DND-41 (cell line): ENCODE measurements around the gene ZMYND11.

Source experiments
- ATAC-seq: fragments of 200-7000 bp; cut with Tn5 transposase; 3 replicates; pipeline ENCODE4 v1.9.1; 2021; ENCODE audit warnings: low read depth; ENCODE audit not compliant: insufficient read depth
- DNase-seq: peaks from one replicate; pipeline ENCODE4 v3.0.0-alpha.2; 2020
- H2AFZ ChIP-seq: 2 replicates; pipeline ENCODE4 v1.6.0; 2012; ENCODE audit warnings: low read depth, low read length
- H3K27ac ChIP-seq: 2 replicates; pipeline ENCODE4 v1.5.1; 2012; ENCODE audit warnings: low read length, inconsistent platforms
- H3K27me3 ChIP-seq: fragments of 200-600 bp; sonication (generic); 2 replicates; pipeline ENCODE4 v1.6.0; 2012; ENCODE audit warnings: low read length, mild to moderate bottlenecking, inconsistent platforms; ENCODE audit not compliant: insufficient read depth, poor library complexity
- H3K36me3 ChIP-seq: 2 replicates; pipeline ENCODE4 v1.5.1; 2012; ENCODE audit warnings: low read length, inconsistent platforms; ENCODE audit not compliant: insufficient read depth
- H3K4me1 ChIP-seq: 2 replicates; pipeline ENCODE4 v1.5.1; 2012; ENCODE audit warnings: mild to moderate bottlenecking, low read length; ENCODE audit not compliant: insufficient read depth
- H3K4me2 ChIP-seq: 2 replicates; pipeline ENCODE4 v1.6.0; 2012; ENCODE audit warnings: mild to moderate bottlenecking, moderate library complexity, low read length, inconsistent platforms; ENCODE audit not compliant: insufficient read depth
- H3K4me3 ChIP-seq, 2 experiments: fragments of 200-600 bp in 1 of 2; shearing (Covaris generic) in 1 of 2; 2 replicates each; pipeline ENCODE4 v1.5.1; 2012 to 2016; ENCODE audit warnings: inconsistent platforms in 2 of 2, low read length in 2 of 2, mild to moderate bottlenecking in 2 of 2, low read depth in 1 of 2, moderate library complexity in 1 of 2
- H3K79me2 ChIP-seq: 2 replicates; pipeline ENCODE4 v1.6.0; 2012; ENCODE audit warnings: low read length, inconsistent platforms; ENCODE audit not compliant: insufficient read depth
- H3K9ac ChIP-seq: 2 replicates; pipeline ENCODE4 v1.6.0; 2012; ENCODE audit warnings: low read depth, mild to moderate bottlenecking, inconsistent platforms, low read length, moderate library complexity
- H3K9me3 ChIP-seq: 2 replicates; pipeline ENCODE4 v1.5.1; 2012; ENCODE audit warnings: low read length, moderate library complexity, mild to moderate bottlenecking, inconsistent platforms; ENCODE audit not compliant: insufficient read depth, severe bottlenecking
- H4K20me1 ChIP-seq: 2 replicates; pipeline ENCODE4 v1.6.0; 2012; ENCODE audit warnings: low read length; ENCODE audit not compliant: insufficient read depth
- EZH2 ChIP-seq: IDR thresholded peaks from 3 replicates; pipeline ENCODE4 v1.6.1; 2012; ENCODE audit warnings: borderline replicate concordance, low read depth, mild to moderate bottlenecking, moderate library complexity, low read length, inconsistent platforms; ENCODE audit not compliant: severe bottlenecking
- TF ChIP-seq, protein P1 (sequence below): IDR thresholded peaks from 2 replicates; pipeline ENCODE4 v1.5.1; 2012; ENCODE audit warnings: borderline replicate concordance, low read length, moderate library complexity, mild to moderate bottlenecking; ENCODE audit not compliant: poor library complexity, severe bottlenecking; ENCODE audit errors: extremely low read depth

ZMYND11 gene

DNA sequence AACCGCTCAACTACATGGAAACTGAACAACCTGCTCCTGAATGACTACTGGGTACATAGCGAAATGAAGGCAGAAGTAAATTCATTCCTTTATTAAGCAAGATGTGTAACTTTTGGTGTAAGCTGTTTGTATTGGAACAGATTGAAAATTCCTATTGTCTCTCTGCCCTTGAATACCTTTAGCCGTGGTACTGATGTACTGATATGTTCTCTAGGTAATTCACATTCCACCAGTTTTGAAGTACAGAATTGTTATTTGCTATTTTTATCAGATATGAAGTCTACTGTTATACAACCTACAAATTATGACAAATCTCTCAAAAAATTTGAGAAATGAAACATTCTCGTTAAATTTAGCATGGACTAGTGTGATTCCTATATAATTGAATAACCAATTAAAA, 17.7 kb downstream of the ZMYND11 start:
- no peak overlapping the region for H3K9ac ChIP-seq
- peaks cover 3% of the 10 kb centered on the region for H3K9me3 ChIP-seq
- peaks cover 75% of the 10 kb centered on the region for H3K79me2 ChIP-seq
- H3K4me2 ChIP-seq: no peak overlapping the region
- no peak for ATAC-seq
- H2AFZ ChIP-seq: no peak overlapping the region
- H3K27ac ChIP-seq: no peak overlapping the region
- H4K20me1 ChIP-seq: peaks cover 29% of the 10 kb centered on the region; the same call in 1 of the 2 replicates
- H3K36me3 ChIP-seq: peaks cover 3% of the 10 kb centered on the region; the same call in 1 of the 2 replicates
- no peak overlapping the region for H3K4me3 ChIP-seq
- TF ChIP-seq, protein P1, sequence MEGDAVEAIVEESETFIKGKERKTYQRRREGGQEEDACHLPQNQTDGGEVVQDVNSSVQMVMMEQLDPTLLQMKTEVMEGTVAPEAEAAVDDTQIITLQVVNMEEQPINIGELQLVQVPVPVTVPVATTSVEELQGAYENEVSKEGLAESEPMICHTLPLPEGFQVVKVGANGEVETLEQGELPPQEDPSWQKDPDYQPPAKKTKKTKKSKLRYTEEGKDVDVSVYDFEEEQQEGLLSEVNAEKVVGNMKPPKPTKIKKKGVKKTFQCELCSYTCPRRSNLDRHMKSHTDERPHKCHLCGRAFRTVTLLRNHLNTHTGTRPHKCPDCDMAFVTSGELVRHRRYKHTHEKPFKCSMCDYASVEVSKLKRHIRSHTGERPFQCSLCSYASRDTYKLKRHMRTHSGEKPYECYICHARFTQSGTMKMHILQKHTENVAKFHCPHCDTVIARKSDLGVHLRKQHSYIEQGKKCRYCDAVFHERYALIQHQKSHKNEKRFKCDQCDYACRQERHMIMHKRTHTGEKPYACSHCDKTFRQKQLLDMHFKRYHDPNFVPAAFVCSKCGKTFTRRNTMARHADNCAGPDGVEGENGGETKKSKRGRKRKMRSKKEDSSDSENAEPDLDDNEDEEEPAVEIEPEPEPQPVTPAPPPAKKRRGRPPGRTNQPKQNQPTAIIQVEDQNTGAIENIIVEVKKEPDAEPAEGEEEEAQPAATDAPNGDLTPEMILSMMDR: no peak
- TF ChIP-seq EZH2: no peak
- H3K27me3 ChIP-seq: no peaks in the 10 kb centered on the region
- no peaks in the 10 kb centered on the region for H3K4me1 ChIP-seq
- no peak for DNase-seq

DNA sequence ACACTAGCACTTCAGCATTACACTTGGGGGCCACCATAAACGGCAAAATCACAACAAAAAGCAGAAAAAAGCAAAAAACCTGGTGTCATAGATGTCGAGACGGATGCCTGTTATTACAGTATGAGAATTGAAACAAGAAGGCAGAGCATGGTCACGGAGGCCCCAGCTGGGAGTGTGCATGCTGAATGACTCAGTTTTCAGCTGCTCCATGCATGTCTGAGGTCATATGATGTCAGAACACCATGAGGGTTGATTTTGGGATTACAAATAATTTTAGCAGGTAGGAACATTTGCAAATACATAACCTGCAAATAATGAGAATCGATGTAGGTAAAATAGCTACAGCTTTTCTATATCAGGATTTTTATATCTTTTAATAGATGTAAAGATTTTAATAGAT, 19.1 kb downstream of the ZMYND11 start:
- Histone ChIP-seq H3K36me3 (no peaks in the 10 kb centered on the region), H3K9ac (no peak overlapping the region), H3K79me2 (peaks cover 75% of the 10 kb centered on the region), H3K4me3 (no peak overlapping the region), H3K4me2 (no peak overlapping the region), H4K20me1 (peaks cover 30% of the 10 kb centered on the region; the same call in 1 of the 2 replicates), H3K9me3 (peaks cover 3% of the 10 kb centered on the region), H2AFZ (no peak overlapping the region), H3K4me1 (no peaks in the 10 kb centered on the region), H3K27ac (no peak overlapping the region), H3K27me3 (no peaks in the 10 kb centered on the region)
- ATAC-seq (no peak), DNase-seq (no peak)
- TF ChIP-seq, protein P1: no peak

DNA sequence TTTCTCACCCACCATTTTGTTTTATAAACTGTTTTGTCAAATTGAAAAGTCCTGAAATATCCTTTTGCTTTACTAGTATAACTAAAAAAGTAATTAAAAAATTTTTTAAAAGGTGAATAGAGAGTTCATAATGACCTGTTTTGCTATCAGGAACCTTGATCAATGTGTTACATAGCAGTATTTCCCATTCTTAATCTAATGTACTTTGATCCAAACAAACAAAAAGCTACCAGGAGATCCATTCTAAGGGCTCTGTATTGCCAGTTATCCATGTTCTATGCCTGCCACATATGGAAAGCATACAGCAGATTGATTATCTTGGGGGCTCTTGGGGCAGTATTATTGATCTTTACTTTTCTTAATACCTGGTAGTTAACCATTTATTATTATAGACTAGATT, 32.1 kb downstream of the ZMYND11 start:
- no peak overlapping the region for H2AFZ ChIP-seq
- H3K4me2 ChIP-seq: no peak overlapping the region
- no peak for TF ChIP-seq EZH2
- TF ChIP-seq, protein P1: no peak
- H3K36me3 ChIP-seq: no peaks in the 10 kb centered on the region
- no peak for ATAC-seq
- peaks cover 7% of the 10 kb centered on the region for H3K9me3 ChIP-seq
- H3K4me1 ChIP-seq: no peaks in the 10 kb centered on the region
- no peak overlapping the region for H3K27ac ChIP-seq
- no peak overlapping the region for H3K4me3 ChIP-seq
- H3K27me3 ChIP-seq: no peaks in the 10 kb centered on the region
- H3K9ac ChIP-seq: no peak overlapping the region
- peaks cover 70% of the 10 kb centered on the region for H3K79me2 ChIP-seq
- no peak for DNase-seq
- peaks cover 12% of the 10 kb centered on the region; the same call in 1 of the 2 replicates for H4K20me1 ChIP-seq

DNA sequence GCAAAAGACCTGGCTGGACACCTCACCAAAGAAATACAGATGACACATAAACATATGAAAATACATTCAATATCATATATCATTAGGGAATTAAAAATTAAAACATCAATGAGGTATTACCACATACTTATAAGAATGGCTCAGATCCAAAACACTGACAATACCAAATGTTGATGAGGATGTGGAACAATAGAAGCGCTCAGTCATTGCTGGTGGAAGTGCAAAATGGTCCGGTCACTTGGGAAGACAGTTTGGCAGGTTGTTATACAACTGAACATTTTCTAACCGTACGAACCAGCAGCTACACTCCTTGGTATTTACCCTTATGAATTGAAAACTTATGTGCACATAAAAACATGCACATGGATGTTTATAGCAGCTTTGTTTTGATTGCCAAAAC, 38.5 kb downstream of the ZMYND11 start:
- ATAC-seq (no peak), DNase-seq (no peak)
- Histone ChIP-seq H3K36me3 (no peaks in the 10 kb centered on the region), H3K4me2 (no peak overlapping the region), H3K27me3 (no peaks in the 10 kb centered on the region), H3K79me2 (peaks cover 22% of the 10 kb centered on the region), H4K20me1 (peaks cover 19% of the 10 kb centered on the region; the same call in 1 of the 2 replicates), H2AFZ (no peak overlapping the region), H3K9ac (no peak overlapping the region), H3K9me3 (peaks cover 2% of the 10 kb centered on the region), H3K27ac (no peak overlapping the region), H3K4me1 (no peaks in the 10 kb centered on the region), H3K4me3 (no peak overlapping the region)
- TF ChIP-seq, protein P1: no peak
- TF ChIP-seq EZH2: no peak
